ENCODE measurements around the gene ETFA.

- TF ChIP-seq, protein P1, sequence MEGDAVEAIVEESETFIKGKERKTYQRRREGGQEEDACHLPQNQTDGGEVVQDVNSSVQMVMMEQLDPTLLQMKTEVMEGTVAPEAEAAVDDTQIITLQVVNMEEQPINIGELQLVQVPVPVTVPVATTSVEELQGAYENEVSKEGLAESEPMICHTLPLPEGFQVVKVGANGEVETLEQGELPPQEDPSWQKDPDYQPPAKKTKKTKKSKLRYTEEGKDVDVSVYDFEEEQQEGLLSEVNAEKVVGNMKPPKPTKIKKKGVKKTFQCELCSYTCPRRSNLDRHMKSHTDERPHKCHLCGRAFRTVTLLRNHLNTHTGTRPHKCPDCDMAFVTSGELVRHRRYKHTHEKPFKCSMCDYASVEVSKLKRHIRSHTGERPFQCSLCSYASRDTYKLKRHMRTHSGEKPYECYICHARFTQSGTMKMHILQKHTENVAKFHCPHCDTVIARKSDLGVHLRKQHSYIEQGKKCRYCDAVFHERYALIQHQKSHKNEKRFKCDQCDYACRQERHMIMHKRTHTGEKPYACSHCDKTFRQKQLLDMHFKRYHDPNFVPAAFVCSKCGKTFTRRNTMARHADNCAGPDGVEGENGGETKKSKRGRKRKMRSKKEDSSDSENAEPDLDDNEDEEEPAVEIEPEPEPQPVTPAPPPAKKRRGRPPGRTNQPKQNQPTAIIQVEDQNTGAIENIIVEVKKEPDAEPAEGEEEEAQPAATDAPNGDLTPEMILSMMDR (IDR thresholded peaks at IDR 0.05) = no peak
- no peak for TF ChIP-seq POLR2A (IDR thresholded peaks at IDR 0.05)
- TF ChIP-seq POLR2AphosphoS5 (IDR thresholded peaks at IDR 0.05) = no peak
These were observed 30.8 kb upstream of the ETFA start for GRCh38 chr15:76342058-76342381.

Measured in sigmoid colon (tissue), 4 donors.